ENCODE measurements around the gene PHF24. TPM values are rescaled to one million over a fixed set of nuclear protein-coding genes. Genes with fewer than 3 reads are reported as not detected.

PHF24 gene
- total and polyA plus RNA-seq, 2 of the 13 experiments (the other 11 are each of a cell fraction or from before 2014, with no cell fraction given) = 0.05 TPM; not detected in 1

DNA sequence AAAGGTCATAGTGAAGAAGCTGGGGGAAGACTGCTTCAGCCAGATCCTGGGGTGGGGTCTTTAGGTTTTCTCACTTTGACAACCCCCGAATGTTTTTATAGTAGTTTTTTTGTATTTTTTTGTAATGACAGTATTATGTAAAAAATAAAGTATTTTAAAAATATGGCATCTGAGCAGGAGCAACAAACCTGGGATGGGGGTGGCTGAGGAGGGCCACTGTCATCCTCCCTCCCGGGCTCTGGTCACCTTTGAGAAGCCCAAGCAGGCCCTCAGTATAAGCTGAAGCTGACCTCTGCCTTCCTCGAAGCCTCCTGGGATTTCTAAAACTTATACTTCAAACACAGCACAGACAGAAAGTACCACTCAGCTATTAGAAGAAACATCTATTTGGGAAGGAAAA, 40.2 kb downstream of the PHF24 start (continued):
- TF ChIP-seq, protein P1, sequence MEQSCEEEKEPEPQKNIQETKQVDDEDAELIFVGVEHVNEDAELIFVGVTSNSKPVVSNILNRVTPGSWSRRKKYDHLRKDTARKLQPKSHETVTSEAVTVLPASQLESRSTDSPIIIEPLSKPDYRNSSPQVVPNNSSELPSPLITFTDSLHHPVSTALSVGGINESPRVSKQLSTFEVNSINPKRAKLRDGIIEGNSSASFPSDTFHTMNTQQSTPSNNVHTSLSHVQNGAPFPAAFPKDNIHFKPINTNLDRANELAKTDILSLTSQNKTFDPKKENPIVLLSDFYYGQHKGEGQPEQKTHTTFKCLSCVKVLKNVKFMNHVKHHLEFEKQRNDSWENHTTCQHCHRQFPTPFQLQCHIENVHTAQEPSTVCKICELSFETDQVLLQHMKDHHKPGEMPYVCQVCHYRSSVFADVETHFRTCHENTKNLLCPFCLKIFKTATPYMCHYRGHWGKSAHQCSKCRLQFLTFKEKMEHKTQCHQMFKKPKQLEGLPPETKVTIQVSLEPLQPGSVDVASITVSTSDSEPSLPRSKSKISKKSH (CRISPR knock-in tag; IDR thresholded peaks at IDR 0.05; ENCODE audit: borderline replicate concordance) = no peak
- TF ChIP-seq ZNF337 (CRISPR knock-in tag; IDR thresholded peaks at IDR 0.05; ENCODE audit: borderline replicate concordance, low read depth) = no peak

DNA sequence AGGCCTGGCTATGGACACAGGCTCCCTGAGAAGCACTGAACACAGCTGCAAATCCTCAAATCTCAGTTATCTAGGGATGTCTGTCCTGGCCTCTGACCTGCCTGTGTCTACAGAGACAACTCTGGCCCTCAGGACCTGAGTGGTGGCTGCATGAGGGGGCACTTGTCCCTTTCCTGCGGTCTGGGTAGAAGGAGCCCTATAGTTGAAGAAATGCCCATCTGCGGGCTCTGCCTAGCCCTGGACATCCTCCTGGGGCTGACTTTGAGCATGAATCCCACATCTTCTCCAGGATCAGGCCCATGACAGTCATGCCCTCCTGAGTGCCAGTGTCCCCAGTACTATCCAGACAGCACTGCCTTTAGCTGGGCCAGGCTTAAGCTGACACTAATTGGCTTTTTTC, 41.5 kb downstream of the PHF24 start:
- Histone ChIP-seq H4K20me1 (ENCODE audit: insufficient read depth, low read length) (no peaks in the 10 kb centered on the region), H3K79me2 (ENCODE audit: insufficient read depth, low read length) (no peaks in the 10 kb centered on the region), H2AFZ (ENCODE audit: low read length) (no peak overlapping the region), H3K4me2 (ENCODE audit: low read depth, low read length) (no peak overlapping the region), H3K36me3 (replicated peaks in 1 of 2; ENCODE audit: control insufficient read depth in 1 of 2, insufficient read depth in 2 of 2, low read length in 2 of 2) (no peaks in the 10 kb centered on the region), H3K27me3 (ENCODE audit: control insufficient read depth in 1 of 2, insufficient read depth in 2 of 2, low read length in 2 of 2) (no peaks in the 10 kb centered on the region), H3K9me3 (ENCODE audit: low read length) (no peaks in the 10 kb centered on the region), H3K4me3 (replicated peaks in 1 of 3; ENCODE audit: insufficient read depth in 1 of 3, low read depth in 2 of 3, low read length in 3 of 3) (no peak overlapping the region), H3K27ac (ENCODE audit: extremely low read length, insufficient read depth, low read length) (no peak overlapping the region), H3K9ac (ENCODE audit: insufficient read depth, low read depth, low read length) (no peak overlapping the region), H3K4me1 (ENCODE audit: insufficient read depth, low read length) (peaks cover 34% of the 10 kb centered on the region)
- intact Hi-C loops (cut with micrococcal nuclease; ENCODE audit: unreplicated experiment) (no loop called here), in situ Hi-C loops (cut with HindIII; ENCODE audit: extremely low pct_ligation_motif_present, low pct_unique_long_range_greater_than_20kb) (no loop called here)
- DNase-seq (ENCODE audit: low spot score) (no peak), FAIRE-seq (no peak), ATAC-seq (no peak)
- 100% methylated on average over 1 of the region's 2 CpGs for WGBS (ENCODE audit: low lambda C conversion rate)
- ChIA-PET POLR2A (no interaction called here), CTCF (ENCODE audit: low intra/inter-chr PET ratio, low total read pairs) (no interaction called here)
- TF ChIP-seq XRCC5 (optimal IDR thresholded peaks at IDR 0.05; ENCODE audit: low read length) = no peak
- no peak for TF ChIP-seq MZF1 (CRISPR knock-in tag; IDR thresholded peaks at IDR 0.05; ENCODE audit: borderline replicate concordance)
- TF ChIP-seq, protein P2, sequence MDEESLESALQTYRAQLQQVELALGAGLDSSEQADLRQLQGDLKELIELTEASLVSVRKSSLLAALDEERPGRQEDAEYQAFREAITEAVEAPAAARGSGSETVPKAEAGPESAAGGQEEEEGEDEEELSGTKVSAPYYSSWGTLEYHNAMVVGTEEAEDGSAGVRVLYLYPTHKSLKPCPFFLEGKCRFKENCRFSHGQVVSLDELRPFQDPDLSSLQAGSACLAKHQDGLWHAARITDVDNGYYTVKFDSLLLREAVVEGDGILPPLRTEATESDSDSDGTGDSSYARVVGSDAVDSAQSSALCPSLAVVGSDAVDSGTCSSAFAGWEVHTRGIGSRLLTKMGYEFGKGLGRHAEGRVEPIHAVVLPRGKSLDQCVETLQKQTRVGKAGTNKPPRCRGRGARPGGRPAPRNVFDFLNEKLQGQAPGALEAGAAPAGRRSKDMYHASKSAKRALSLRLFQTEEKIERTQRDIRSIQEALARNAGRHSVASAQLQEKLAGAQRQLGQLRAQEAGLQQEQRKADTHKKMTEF (CRISPR knock-in tag; IDR thresholded peaks at IDR 0.05) = no peak
- TF ChIP-seq ZNF367 (CRISPR knock-in tag; IDR thresholded peaks at IDR 0.05; ENCODE audit: borderline replicate concordance) = no peak
- TF ChIP-seq CEBPG (CRISPR knock-in tag; IDR thresholded peaks at IDR 0.05) = no peak
- TF ChIP-seq MTA1 (CRISPR knock-in tag; IDR thresholded peaks at IDR 0.05; ENCODE audit: borderline replicate concordance) = no peak
- no peak for TF ChIP-seq SALL2 (CRISPR knock-in tag; IDR thresholded peaks at IDR 0.05)
- TF ChIP-seq ZNF652 (CRISPR knock-in tag; IDR thresholded peaks at IDR 0.05; ENCODE audit: borderline replicate concordance, low read depth) = no peak
- TF ChIP-seq HNRNPUL1 (IDR thresholded peaks at IDR 0.05; ENCODE audit: low read depth, low read length) = no peak
- TF ChIP-seq RARG (CRISPR knock-in tag; IDR thresholded peaks at IDR 0.05; ENCODE audit: low read depth) = no peak
- TF ChIP-seq ZMYM4 (CRISPR knock-in tag; IDR thresholded peaks at IDR 0.05) = no peak
- TF ChIP-seq, protein P3, sequence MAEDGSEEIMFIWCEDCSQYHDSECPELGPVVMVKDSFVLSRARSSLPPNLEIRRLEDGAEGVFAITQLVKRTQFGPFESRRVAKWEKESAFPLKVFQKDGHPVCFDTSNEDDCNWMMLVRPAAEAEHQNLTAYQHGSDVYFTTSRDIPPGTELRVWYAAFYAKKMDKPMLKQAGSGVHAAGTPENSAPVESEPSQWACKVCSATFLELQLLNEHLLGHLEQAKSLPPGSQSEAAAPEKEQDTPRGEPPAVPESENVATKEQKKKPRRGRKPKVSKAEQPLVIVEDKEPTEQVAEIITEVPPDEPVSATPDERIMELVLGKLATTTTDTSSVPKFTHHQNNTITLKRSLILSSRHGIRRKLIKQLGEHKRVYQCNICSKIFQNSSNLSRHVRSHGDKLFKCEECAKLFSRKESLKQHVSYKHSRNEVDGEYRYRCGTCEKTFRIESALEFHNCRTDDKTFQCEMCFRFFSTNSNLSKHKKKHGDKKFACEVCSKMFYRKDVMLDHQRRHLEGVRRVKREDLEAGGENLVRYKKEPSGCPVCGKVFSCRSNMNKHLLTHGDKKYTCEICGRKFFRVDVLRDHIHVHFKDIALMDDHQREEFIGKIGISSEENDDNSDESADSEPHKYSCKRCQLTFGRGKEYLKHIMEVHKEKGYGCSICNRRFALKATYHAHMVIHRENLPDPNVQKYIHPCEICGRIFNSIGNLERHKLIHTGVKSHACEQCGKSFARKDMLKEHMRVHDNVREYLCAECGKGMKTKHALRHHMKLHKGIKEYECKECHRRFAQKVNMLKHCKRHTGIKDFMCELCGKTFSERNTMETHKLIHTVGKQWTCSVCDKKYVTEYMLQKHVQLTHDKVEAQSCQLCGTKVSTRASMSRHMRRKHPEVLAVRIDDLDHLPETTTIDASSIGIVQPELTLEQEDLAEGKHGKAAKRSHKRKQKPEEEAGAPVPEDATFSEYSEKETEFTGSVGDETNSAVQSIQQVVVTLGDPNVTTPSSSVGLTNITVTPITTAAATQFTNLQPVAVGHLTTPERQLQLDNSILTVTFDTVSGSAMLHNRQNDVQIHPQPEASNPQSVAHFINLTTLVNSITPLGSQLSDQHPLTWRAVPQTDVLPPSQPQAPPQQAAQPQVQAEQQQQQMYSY (CRISPR knock-in tag; IDR thresholded peaks at IDR 0.05) = no peak
- TF ChIP-seq CENPT (CRISPR knock-in tag; IDR thresholded peaks at IDR 0.05; ENCODE audit: low read depth) = no peak
- no peak for TF ChIP-seq XBP1 (CRISPR knock-in tag; IDR thresholded peaks at IDR 0.05)
- BruUV-seq (replicated peaks) = no TSS peak
